NCI-H345 treated with DMSO at 0.1 percent for 48 hours (cell line): ENCODE data around the gene USP47.

Experiments used
- DNase-seq: peaks from one replicate; lab custom pipeline; 2025; ENCODE audit not compliant: unreplicated experiment; lab: John Stamatoyannopoulos, UW

USP47 gene

GRCh38 chr11:11862999-11863398 is 21.2 kb downstream of the USP47 start:
- no peak for DNase-seq

GRCh38 chr11:11864332-11864731 is 22.6 kb downstream of the USP47 start:
- no peak for DNase-seq

- DNase-seq, result no peak
Observed at GRCh38 chr11:11864803-11865202, 23.0 kb downstream of the USP47 start.

GRCh38 chr11:11865449-11865848 is 23.7 kb downstream of the USP47 start:
- no peak for DNase-seq

- no peak for DNase-seq
Observed at GRCh38 chr11:11866203-11866602, 24.4 kb downstream of the USP47 start.

- no peak for DNase-seq
Observed at GRCh38 chr11:11867720-11868119, 25.9 kb downstream of the USP47 start.

GRCh38 chr11:11871991-11872401 is 30.2 kb downstream of the USP47 start:
- no peak for DNase-seq

- DNase-seq, result no peak
Observed at GRCh38 chr11:11876458-11876857, 34.7 kb downstream of the USP47 start.

- DNase-seq, result no peak
Observed at GRCh38 chr11:11880179-11880578, 38.4 kb downstream of the USP47 start.

- DNase-seq, result no peak
Observed at GRCh38 chr11:11882539-11882938, 40.8 kb downstream of the USP47 start.

GRCh38 chr11:11884351-11884750 is 42.6 kb downstream of the USP47 start:
- no peak for DNase-seq

GRCh38 chr11:11884774-11885481 is 43.2 kb downstream of the USP47 start:
- DNase-seq, result no peak

- no peak for DNase-seq
Observed at GRCh38 chr11:11894486-11894885, 52.7 kb downstream of the USP47 start.

- no peak for DNase-seq
Observed at GRCh38 chr11:11895672-11896071, 53.9 kb downstream of the USP47 start.

GRCh38 chr11:11898648-11899047 is 56.9 kb downstream of the USP47 start:
- DNase-seq, result no peak

- no peak for DNase-seq
Observed at GRCh38 chr11:11899401-11899800, 57.6 kb downstream of the USP47 start.

GRCh38 chr11:11901929-11902328 is 60.2 kb downstream of the USP47 start:
- DNase-seq, result no peak

- DNase-seq, result no peak
Observed at GRCh38 chr11:11909727-11910126, 68.0 kb downstream of the USP47 start.

- DNase-seq, result no peak
Observed at GRCh38 chr11:11910541-11910940, 68.8 kb downstream of the USP47 start.

- no peak for DNase-seq
Observed at GRCh38 chr11:11913395-11913794, 71.6 kb downstream of the USP47 start.

- DNase-seq, result no peak
Observed at GRCh38 chr11:11915625-11916024, 73.9 kb downstream of the USP47 start.

- no peak for DNase-seq
Observed at GRCh38 chr11:11916981-11917399, 75.2 kb downstream of the USP47 start.

- DNase-seq, result no peak
Observed at GRCh38 chr11:11923828-11924227, 82.1 kb downstream of the USP47 start.
